K562 (cell line): ENCODE results near the gene TTC38. TPM values are rescaled to one million over a fixed set of nuclear protein-coding genes. Genes with fewer than 3 reads are reported as not detected.
A peak's percentile ranks its signal among the peaks of the same experiment; 100 is the strongest.

Experiments used
- BACH1 ChIP-seq: fragments of 200-800 bp; sonication (Bioruptor generic); IDR thresholded peaks from 2 replicates; pipeline ENCODE4 v1.6.1; 2016; ENCODE audit warnings: missing genetic modification characterization, missing compliant biosample characterization
- CBFA2T3 ChIP-seq: fragments of 450-650 bp; IDR thresholded peaks from 2 replicates; pipeline ENCODE4 v1.6.1; 2017
- CHD2 ChIP-seq: IDR thresholded peaks from 2 replicates; pipeline ENCODE4 v1.6.1; 2011; ENCODE audit warnings: low read depth, low read length
- EP300 ChIP-seq: IDR thresholded peaks from 2 replicates; pipeline ENCODE4 v1.6.1; 2012; ENCODE audit warnings: low read length, improper control_type of control experiment
- HBP1 ChIP-seq: fragments of 450-650 bp; formaldehyde crosslinking; IDR thresholded peaks from 2 replicates; pipeline ENCODE4 v1.4.0; 2022; ENCODE audit warnings: missing genetic modification characterization
- IFI16 ChIP-seq: fragments of 250-450 bp; sonication (Bioruptor Pico); IDR thresholded peaks from 2 replicates; pipeline ENCODE4 v2.1.2; 2022; ENCODE audit warnings: mild to moderate bottlenecking, inconsistent platforms
- KLF6 ChIP-seq: fragments of 250-450 bp; sonication (Bioruptor Pico); IDR thresholded peaks from 2 replicates; pipeline ENCODE4 v1.4.0; 2020; ENCODE audit warnings: mild to moderate bottlenecking, moderate library complexity, borderline replicate concordance
- MCM7 ChIP-seq, 2 experiments: fragments of 450-650 bp; IDR thresholded peaks; 2 replicates each; pipeline ENCODE4 v1.6.1; 2016 to 2018
- MTA3 ChIP-seq: fragments of 450-650 bp; formaldehyde crosslinking; IDR thresholded peaks from 2 replicates; pipeline ENCODE4 v1.6.1; 2017; ENCODE audit warnings: mild to moderate bottlenecking, borderline replicate concordance
- MYBL2 ChIP-seq, 2 experiments: fragments of 450-650 bp in 1 of 2; sonication (generic) in 1 of 2; formaldehyde crosslinking in 1 of 2; IDR thresholded peaks; 2 replicates each; pipeline versions ENCODE4 v1.6.1 to v1.8.1; 2017 to 2022; ENCODE audit warnings: borderline replicate concordance in 1 of 2, inconsistent platforms in 1 of 2, low read depth in 1 of 2, mild to moderate bottlenecking in 1 of 2, missing genetic modification reagents in 1 of 2, moderate library complexity in 1 of 2
- NCOA1 ChIP-seq: fragments of 450-650 bp; IDR thresholded peaks from 2 replicates; pipeline ENCODE4 v1.6.1; 2016; ENCODE audit warnings: low read depth
- NR4A1 ChIP-seq, 2 experiments: fragments of 250-450 bp in 1 of 2; fragments of 450-650 bp in 1 of 2; sonication (Bioruptor Pico) in 1 of 2; IDR thresholded peaks; 2 replicates each; pipeline versions ENCODE4 v1.4.0 to v1.6.1; 2016 to 2020; ENCODE audit warnings: mild to moderate bottlenecking in 2 of 2, missing compliant biosample characterization in 1 of 2, missing genetic modification characterization in 1 of 2, moderate library complexity in 1 of 2
- PRMT5 ChIP-seq: sonication (generic); formaldehyde crosslinking; IDR thresholded peaks from 2 replicates; pipeline ENCODE4 v1.5.0; 2020; ENCODE audit warnings: missing genetic modification reagents
- RBBP5 ChIP-seq: fragments of 200-600 bp; sonication (generic); IDR thresholded peaks from 2 replicates; pipeline ENCODE4 v1.6.1; 2012; ENCODE audit warnings: borderline replicate concordance, mild to moderate bottlenecking, low read length, control low read depth, inconsistent platforms; ENCODE audit not compliant: insufficient read depth, poor library complexity, severe bottlenecking
- SMARCA5 ChIP-seq: fragments of 450-650 bp; IDR thresholded peaks from 2 replicates; pipeline ENCODE4 v1.6.1; 2016
- SNAPC5 ChIP-seq: fragments of 250-450 bp; sonication (Bioruptor Pico); IDR thresholded peaks from 2 replicates; pipeline ENCODE4 v1.8.0; 2021; ENCODE audit warnings: moderate library complexity, mild to moderate bottlenecking, inconsistent platforms
- SPI1 ChIP-seq: IDR thresholded peaks from 2 replicates; pipeline ENCODE4 v1.6.1; 2011; ENCODE audit warnings: low read depth, low read length, control low read depth, borderline replicate concordance
- TEAD2 ChIP-seq: fragments of 450-650 bp; IDR thresholded peaks from 2 replicates; pipeline ENCODE4 v1.6.1; 2016; ENCODE audit warnings: missing genetic modification characterization, control low read depth, missing compliant biosample characterization
- TGIF2 ChIP-seq: sonication (generic); formaldehyde crosslinking; IDR thresholded peaks from 2 replicates; pipeline ENCODE4 v1.8.1; 2022; ENCODE audit warnings: mild to moderate bottlenecking, missing genetic modification reagents, moderate library complexity
- ZBTB43 ChIP-seq: sonication (generic); formaldehyde crosslinking; IDR thresholded peaks from 2 replicates; pipeline ENCODE4 v1.8.0; 2023; ENCODE audit warnings: mild to moderate bottlenecking, missing genetic modification reagents
- ZBTB8A ChIP-seq: fragments of 450-650 bp; IDR thresholded peaks from 2 replicates; pipeline ENCODE4 v1.6.1; 2018; ENCODE audit warnings: mild to moderate bottlenecking, moderate library complexity; ENCODE audit not compliant: partially characterized antibody
- ZNF24 ChIP-seq: fragments of 450-650 bp; IDR thresholded peaks from 2 replicates; pipeline ENCODE4 v1.6.1; 2016
- ZNF583 ChIP-seq: fragments of 250-450 bp; sonication (Bioruptor Pico); IDR thresholded peaks from 2 replicates; pipeline ENCODE4 v1.4.0; 2020
- ZNF75A ChIP-seq: fragments of 450-650 bp; formaldehyde crosslinking; IDR thresholded peaks from 2 replicates; pipeline ENCODE4 v1.4.0; 2020; ENCODE audit warnings: mild to moderate bottlenecking
- ZNF764 ChIP-seq: fragments of 250-450 bp; sonication (Bioruptor Pico); IDR thresholded peaks from 2 replicates; pipeline ENCODE4 v1.4.0; 2020; ENCODE audit warnings: low read depth, mild to moderate bottlenecking, moderate library complexity
- polyA plus RNA-seq, 8 experiments: library from polyadenylated mRNA; depleted of rRNA in 4 of 8; stranded (reverse) in 5 of 8; unstranded in 3 of 8; fragments of >200 nt; fragmentation: Nextera tagmentation in 2 of 8; fragmentation: Illumina TruSeq in 1 of 8; extraction: Ambion mirVana in 2 of 8; extraction: Trizol in 1 of 8; gene quantifications; 2 replicates each; pipeline versions ENCODE4 v1.2.1 to v1.2.3, GENCODE V29; 2011 to 2014; ENCODE audit warnings: inconsistent platforms in 1 of 8, missing spikeins in 1 of 8
- total RNA-seq, 7 experiments: library from RNA; depleted of rRNA in 6 of 7; stranded (reverse); fragments of >200 nt in 6 of 7; fragmentation: Illumina TruSeq in 2 of 7; extraction: Trizol in 2 of 7; gene quantifications; 2 replicates each; pipeline versions ENCODE4 v1.2.1 to v1.2.3, GENCODE V29; 2011 to 2021; ENCODE audit warnings: low replicate concordance in 1 of 7

Gene TTC38
- total and polyA plus RNA-seq, 9 of the 15 experiments (the other 6 are each of a cell fraction or from before 2014, with no cell fraction given), result 0.84 to 28.4 (median 18.1) TPM

- TF ChIP-seq ZNF75A (CRISPR knock-in tag) (no peak), SNAPC5 (CRISPR knock-in tag) (no peak), ZNF583 (CRISPR knock-in tag) (no peak), CBFA2T3 (no peak), SMARCA5 (no peak), KLF6 (CRISPR knock-in tag) (no peak), SPI1 (no peak), ZBTB8A (no peak), TGIF2 (no peak; the same call in 1 of the 2 replicates), NCOA1 (peak; percentile 38; the same call in 1 of the 2 replicates), BACH1 (tag) (no peak), TEAD2 (tag) (no peak), MTA3 (0 out of 2 replicates have a peak, but pooled peaks have one; percentile 43), PRMT5 (CRISPR knock-in tag) (no peak), IFI16 (CRISPR knock-in tag) (no peak), MYBL2 (IDR thresholded peaks at IDR 0.05; ENCODE audit: low read depth) (peak; percentile 94), MYBL2 (CRISPR knock-in tag; IDR thresholded peaks at IDR 0.05; ENCODE audit: borderline replicate concordance) (peak; percentile 75; the same call in 1 of the 2 replicates), ZBTB43 (no peak), NR4A1 (CRISPR knock-in tag; IDR thresholded peaks at IDR 0.05) (no peak), NR4A1 (tag; IDR thresholded peaks at IDR 0.05) (no peak), MCM7 (IDR thresholded peaks at IDR 0.05) (no peak), ZNF764 (CRISPR knock-in tag) (no peak), HBP1 (CRISPR knock-in tag) (no peak), ZNF24 (no peak), EP300 (no peak), RBBP5 (peak; percentile 46), CHD2 (no peak)
Measured at GRCh38 chr22:46296257-46297150, 28.7 kb downstream of the TTC38 start, which contains the start of gene GTSE1 (continued).
